GM12878 (cell line): Measurements from ENCODE around the gene LEMD1. TPM values are rescaled to one million over a fixed set of nuclear protein-coding genes. Genes with fewer than 3 reads are reported as not detected.

Source experiments
- ATAC-seq: fragments of 200-7000 bp; cut with Tn5 transposase; 3 replicates; pipeline ENCODE4 v1.9.1; 2020; ENCODE audit warnings: mild to moderate bottlenecking, moderate library complexity
- BruUV-seq: library from RNA; stranded (reverse); fragments of 400-500 nt; replicated peaks from 2 replicates; lab custom pipeline; 2021; lab: Mats Ljungman, UMichigan
- CTCF ChIA-PET: fragments of 300-600 bp; sonication (Branson Sonifier 250); formaldehyde crosslinking; extraction: SDS; loops from one replicate; lab custom pipeline; 2021; ENCODE audit warnings: inconsistent platforms; lab: Yijun Ruan, JAX
- POLR2A ChIA-PET: fragments of 350-600 bp; formaldehyde crosslinking; extraction: SDS; loops from one replicate; lab custom pipeline; 2021; ENCODE audit warnings: inconsistent platforms; lab: Charles Lee
- RAD21 ChIA-PET: fragments of 300-600 bp; sonication (Branson Sonifier 250); formaldehyde crosslinking; loops from one replicate; lab custom pipeline; 2023; ENCODE audit warnings: antibody characterized with exemption; ENCODE audit not compliant: unreplicated experiment; lab: Charles Lee
- SMC1A ChIA-PET: fragments of 300-600 bp; sonication (Branson Sonifier 250); formaldehyde crosslinking; loops from one replicate; lab custom pipeline; 2023; ENCODE audit not compliant: unreplicated experiment, uncharacterized antibody; lab: Charles Lee
- DNase-seq: peaks from one replicate; pipeline ENCODE4 v3.0.0-alpha.2; 2011; ENCODE audit warnings: low read depth, low spot score
- FAIRE-seq: peaks from 3 replicates; lab custom pipeline; 2011; peaks lifted over from hg19 to GRCh38; lab: Jason Lieb, UNC
- H2AFZ ChIP-seq: 2 replicates; pipeline ENCODE4 v1.6.0; 2011; ENCODE audit warnings: low read depth, low read length, control low read depth; ENCODE audit not compliant: control insufficient read depth
- H3K27ac ChIP-seq: 2 replicates; pipeline ENCODE4 v1.5.1; 2011; ENCODE audit warnings: control low read depth; ENCODE audit not compliant: control insufficient read depth, insufficient read depth
- H3K27me3 ChIP-seq, 2 experiments: replicated peaks in 1 of 2; 2 replicates each; pipeline versions ENCODE4 v1.6.0 to v1.6.1; 2011; ENCODE audit warnings: low read length in 1 of 2; ENCODE audit not compliant: control insufficient read depth in 2 of 2, insufficient read depth in 2 of 2
- H3K36me3 ChIP-seq, 2 experiments: 2 replicates each; pipeline ENCODE4 v1.5.1; 2011; ENCODE audit warnings: low read length in 1 of 2; ENCODE audit not compliant: control insufficient read depth in 2 of 2, insufficient read depth in 2 of 2
- H3K4me1 ChIP-seq: 2 replicates; pipeline ENCODE4 v1.6.1; 2011; ENCODE audit warnings: mild to moderate bottlenecking, low read length, moderate library complexity, mixed read lengths; ENCODE audit not compliant: control insufficient read depth, insufficient read depth
- H3K4me2 ChIP-seq: 2 replicates; pipeline ENCODE4 v1.6.0; 2011; ENCODE audit warnings: control low read depth; ENCODE audit not compliant: control insufficient read depth, insufficient read depth
- H3K4me3 ChIP-seq: fragments of 200-600 bp; sonication (generic); 2 replicates; pipeline ENCODE4 v1.5.1; 2016
- H3K79me2 ChIP-seq: 2 replicates; pipeline ENCODE4 v1.6.0; 2011; ENCODE audit warnings: low read length; ENCODE audit not compliant: control insufficient read depth, insufficient read depth
- H3K9ac ChIP-seq: 2 replicates; pipeline ENCODE4 v1.8.0; 2011; ENCODE audit warnings: low read length, control low read depth, mixed read lengths; ENCODE audit not compliant: control insufficient read depth, insufficient read depth
- H3K9me3 ChIP-seq: replicated peaks from 3 replicates; pipeline ENCODE4 v1.5.1; 2011; ENCODE audit warnings: mild to moderate bottlenecking, low read length; ENCODE audit not compliant: control insufficient read depth, insufficient read depth
- H4K20me1 ChIP-seq: 2 replicates; pipeline ENCODE4 v1.6.0; 2011; ENCODE audit not compliant: control insufficient read depth, insufficient read depth
- BMI1 ChIP-seq: fragments of 450-650 bp; IDR thresholded peaks from 2 replicates; pipeline ENCODE4 v1.6.1; 2016; ENCODE audit warnings: mild to moderate bottlenecking, moderate library complexity, borderline replicate concordance
- CBX5 ChIP-seq: sonication (generic); IDR thresholded peaks from 2 replicates; pipeline ENCODE4 v1.6.1; 2016; ENCODE audit warnings: low read depth, moderate library complexity, mild to moderate bottlenecking, inconsistent platforms
- CREB1 ChIP-seq: IDR thresholded peaks from 2 replicates; pipeline ENCODE4 v1.6.1; 2012; ENCODE audit warnings: low read depth, mild to moderate bottlenecking, inconsistent platforms
- CREM ChIP-seq: IDR thresholded peaks from 2 replicates; pipeline ENCODE4 v1.6.1; 2014; ENCODE audit warnings: antibody characterized with exemption, low read depth
- EED ChIP-seq: sonication (generic); IDR thresholded peaks from 2 replicates; pipeline ENCODE4 v1.6.1; 2016; ENCODE audit warnings: antibody characterized with exemption, low read depth
- HDAC2 ChIP-seq: fragments of 200-600 bp; sonication (generic); IDR thresholded peaks from 2 replicates; pipeline ENCODE4 v1.6.1; 2017
- IKZF2 ChIP-seq, 2 experiments: fragments of 450-650 bp; IDR thresholded peaks; 2 replicates each; pipeline ENCODE4 v1.6.1; 2017; ENCODE audit warnings: mild to moderate bottlenecking in 2 of 2, moderate library complexity in 2 of 2
- IRF5 ChIP-seq: fragments of 450-650 bp; IDR thresholded peaks from 2 replicates; pipeline ENCODE4 v1.6.1; 2017; ENCODE audit warnings: borderline replicate concordance
- PAX8 ChIP-seq: fragments of 450-650 bp; IDR thresholded peaks from 2 replicates; pipeline ENCODE4 v1.6.1; 2017; ENCODE audit warnings: mild to moderate bottlenecking, moderate library complexity
- POLR2A ChIP-seq: IDR thresholded peaks from 2 replicates; pipeline ENCODE4 v1.6.1; 2011; ENCODE audit warnings: low read depth, mild to moderate bottlenecking, low read length
- TCF3 ChIP-seq: IDR thresholded peaks from 2 replicates; pipeline ENCODE4 v1.6.1; 2012; ENCODE audit warnings: low read depth, mild to moderate bottlenecking, low read length, borderline replicate concordance; ENCODE audit not compliant: insufficient read depth
- USF2 ChIP-seq: IDR thresholded peaks from 2 replicates; pipeline ENCODE4 v1.6.1; 2011; ENCODE audit warnings: low read depth, low read length, improper control_type of control experiment, borderline replicate concordance
- ZNF274 ChIP-seq: IDR thresholded peaks from one replicate; pipeline ENCODE4 v1.8.0; 2011; ENCODE audit not compliant: insufficient read length, insufficient read depth
- ZNF384 ChIP-seq: IDR thresholded peaks from 2 replicates; pipeline ENCODE4 v1.6.1; 2012; ENCODE audit warnings: low read depth, mild to moderate bottlenecking, low read length, improper control_type of control experiment, borderline replicate concordance
- WGBS: methylation state at CpG from one replicate; pipeline ENCODE4 v1.1.6; 2016; ENCODE audit warnings: low lambda C conversion rate; ENCODE audit not compliant: insufficient replicate concordance, insufficient coverage; ENCODE audit errors: missing lambda C conversion rate; 5-methylcytosine and 5-hydroxymethylcytosine counted together
- in situ Hi-C: fragments of 300-500 bp; cut with MboI; formaldehyde crosslinking; loops from 9 replicates; pipeline ENCODE4 v1.14.3; 2018; ENCODE audit warnings: mixed read lengths
- intact Hi-C: fragments of 100-400 bp; cut with micrococcal nuclease; formaldehyde crosslinking; loops from one replicate; pipeline ENCODE4 v1.14.2; 2022; ENCODE audit not compliant: unreplicated experiment
- polyA plus RNA-seq, 11 experiments: library from polyadenylated mRNA; depleted of rRNA in 4 of 11; unstranded in 6 of 11; stranded (reverse) in 5 of 11; fragments of >200 nt; fragmentation: Nextera tagmentation in 4 of 11; fragmentation: Illumina TruSeq in 1 of 11; extraction: Ambion mirVana in 4 of 11; extraction: Trizol in 1 of 11; gene quantifications; 1 replicate in 1 of 11; 2 replicates in 10 of 11; pipeline versions ENCODE4 v1.2.1 to v1.2.3, GENCODE V29; 2011 to 2016; ENCODE audit warnings: inconsistent platforms in 2 of 11, missing spikeins in 2 of 11, low read depth in 1 of 11
- total RNA-seq, 4 experiments: library from RNA; depleted of rRNA in 3 of 4; stranded (reverse); fragments of >200 nt in 3 of 4; fragmentation: Illumina TruSeq in 1 of 4; extraction: Trizol in 1 of 4; gene quantifications; 2 replicates each; pipeline versions ENCODE4 v1.2.1 to v1.2.3, GENCODE V29; 2013 to 2021

Gene LEMD1
- total and polyA plus RNA-seq, 10 of the 15 experiments (the other 5 are each of a cell fraction or from before 2014, with no cell fraction given): 0.19 to 1.2 (median 0.26) TPM; not detected in 7

- H3K4me2 ChIP-seq: peak overlapping the region; percentile 67
- no peaks in the 10 kb centered on the region for H3K36me3 ChIP-seq
- intact Hi-C loops: loop anchor here (2.0 kb wide), 1 partner anchor 40 kb away; no protein-coding TSS in a partner anchor
- in situ Hi-C loops: no loop called here
- H2AFZ ChIP-seq: peak overlapping the region; percentile 68
- peak overlapping the region; percentile 60; the same call in 1 of the 2 replicates for H3K4me3 ChIP-seq
- peak overlapping the region; percentile 59 for H3K27ac ChIP-seq
- H3K9ac ChIP-seq: no peak overlapping the region
- SMC1A ChIA-PET: interaction anchor here (0.8 to 5.0 kb wide), 10 partner anchors 10 to 167 kb away, joined by 3 to 35 read pairs (median 6); no protein-coding TSS in a partner anchor
- RAD21 ChIA-PET: interaction anchor here (0.8 to 5.9 kb wide), 9 partner anchors 9 to 124 kb away, joined by 3 to 42 read pairs (median 7); no protein-coding TSS in a partner anchor
- CTCF ChIA-PET: interaction anchor here (0.6 to 5.6 kb wide), 14 partner anchors 8 to 168 kb away, joined by 3 to 55 read pairs (median 4); no protein-coding TSS in a partner anchor
- ATAC-seq: no peak
- H3K79me2 ChIP-seq: no peaks in the 10 kb centered on the region
- no peaks in the 10 kb centered on the region for H4K20me1 ChIP-seq
- BruUV-seq: no TSS peak
- 17% methylated on average over 6 of the region's 6 CpGs for WGBS
- POLR2A ChIA-PET: interaction anchor here (0.6 to 1.9 kb wide), 6 partner anchors 8 to 321 kb away, joined by 3 to 10 read pairs (median 4); no protein-coding TSS in a partner anchor
- DNase-seq: no peak
- TF ChIP-seq EED: peak; percentile 7; the same call in 1 of the 2 replicates
- no peak for TF ChIP-seq POLR2A
- no peak for FAIRE-seq
- peaks cover 20% of the 10 kb centered on the region for H3K4me1 ChIP-seq
- no peaks in the 10 kb centered on the region for H3K9me3 ChIP-seq
- no peaks in the 10 kb centered on the region; a peak in 1 of 4 replicates for H3K27me3 ChIP-seq
These were observed 19.4 kb upstream of the LEMD1 start for GRCh38 chr1:205441318-205441633.

GRCh38 chr1:205440476-205441317 lies 18.8 kb upstream of the LEMD1 start:
- Histone ChIP-seq H4K20me1 (no peaks in the 10 kb centered on the region), H3K36me3 (no peaks in the 10 kb centered on the region), H3K27ac (peak overlapping the region; percentile 59), H2AFZ (peak overlapping the region; percentile 68), H3K79me2 (no peaks in the 10 kb centered on the region), H3K27me3 (no peaks in the 10 kb centered on the region; a peak in 1 of 4 replicates), H3K9ac (no peak overlapping the region), H3K4me2 (peak overlapping the region; percentile 67), H3K4me1 (peaks cover 20% of the 10 kb centered on the region), H3K9me3 (no peaks in the 10 kb centered on the region), H3K4me3 (peak overlapping the region; percentile 60; the same call in 1 of the 2 replicates)
- ChIA-PET CTCF (interaction anchor here (0.6 to 5.6 kb wide), 17 partner anchors 8 to 167 kb away, joined by 3 to 55 read pairs (median 6); no protein-coding TSS in a partner anchor), RAD21 (interaction anchor here (0.8 to 5.9 kb wide), 9 partner anchors 10 to 123 kb away, joined by 3 to 42 read pairs (median 7); no protein-coding TSS in a partner anchor), SMC1A (interaction anchor here (0.7 to 5.0 kb wide), 13 partner anchors 9 to 167 kb away, joined by 3 to 35 read pairs (median 4); no protein-coding TSS in a partner anchor), POLR2A (interaction anchor here (0.6 to 1.9 kb wide), 7 partner anchors 9 to 320 kb away, joined by 3 to 10 read pairs (median 4); no protein-coding TSS in a partner anchor)
- peak; percentile 47 for DNase-seq
- TSS peak; percentile 79 for BruUV-seq
- peak; percentile 85 for FAIRE-seq
- 17% methylated on average over 13 of the region's 15 CpGs for WGBS
- intact Hi-C loops: loop anchor here (2.0 kb wide), 1 partner anchor 40 kb away; no protein-coding TSS in a partner anchor
- in situ Hi-C loops: no loop called here
- ATAC-seq: peak; percentile 92
- TF ChIP-seq CREM (no peak), ZNF274 (no peak), TCF3 (no peak), IRF5 (no peak), ZNF384 (no peak), BMI1 (no peak), HDAC2 (no peak), CBX5 (no peak), PAX8 (no peak), IKZF2 (IDR thresholded peaks at IDR 0.05) (peak; percentile 12 to 34; a peak in 1 of 4 replicates), CREB1 (no peak), USF2 (no peak)
